ENCODE results near the gene CDH4. TPM values are rescaled to one million over a fixed set of nuclear protein-coding genes. Genes with fewer than 3 reads are reported as not detected.

CDH4 gene
- total and polyA plus RNA-seq, 2 of the 8 experiments (the other 6 are each of a cell fraction or from before 2014, with no cell fraction given), result 4.3 to 7.9 TPM

- no peak overlapping the region for H3K14ac ChIP-seq (ENCODE audit: insufficient read length)
- no peak overlapping the region for H3K23ac ChIP-seq (ENCODE audit: insufficient read length)
- H3K36me3 ChIP-seq (ENCODE audit: control insufficient read depth in 2 of 4, insufficient read depth in 4 of 4, low read length in 3 of 4), result no peaks in the 10 kb centered on the region
- 99% methylated on average over 8 of the region's 10 CpGs; no CpG with 5 or more reads in 1 of the 2 experiments for WGBS, 2 experiments (ENCODE audit: extremely low coverage in 1 of 2, insufficient coverage in 1 of 2, insufficient read length in 1 of 2, insufficient replicate concordance in 2 of 2, low coverage in 1 of 2, low lambda C conversion rate in 2 of 2, missing lambda C conversion rate in 1 of 2)
- H2BK120ac ChIP-seq (replicated peaks; ENCODE audit: low read depth, low read length), result no peak overlapping the region
- no peak overlapping the region for H3K4ac ChIP-seq (replicated peaks; ENCODE audit: insufficient read length, low read depth, low read length)
- POLR2A ChIA-PET (ENCODE audit: partially characterized antibody), result no interaction called here
- no peak overlapping the region for H3K18ac ChIP-seq (ENCODE audit: extremely low read depth, low read length)
- H3K23me2 ChIP-seq (ENCODE audit: low read depth, low read length), result peaks cover 5% of the 10 kb centered on the region; the same call in 1 of the 2 replicates
- no peak overlapping the region for H3K4me3 ChIP-seq (ENCODE audit: extremely low read depth in 1 of 4, insufficient read depth in 2 of 4, low read depth in 3 of 4, low read length in 4 of 4)
- no peaks in the 10 kb centered on the region for H3K79me1 ChIP-seq (ENCODE audit: low read depth, low read length)
- H2BK20ac ChIP-seq (ENCODE audit: low read length), result no peak overlapping the region
- no peak overlapping the region for H2BK15ac ChIP-seq (ENCODE audit: low read length)
- peaks cover 0 to 9% (median 5%) of the 10 kb centered on the region in 4 experiments; a peak in 4 of 7 replicates for H3K4me1 ChIP-seq (replicated peaks in 1 of 4; ENCODE audit: control insufficient read depth in 3 of 4, insufficient read depth in 4 of 4, low read length in 3 of 4)
- no peak overlapping the region for H2AFZ ChIP-seq (ENCODE audit: low read length)
- no peak overlapping the region; the same call in 1 of the 2 replicates for H2AK5ac ChIP-seq (ENCODE audit: low read depth, low read length)
- no peaks in the 10 kb centered on the region for H3K79me2 ChIP-seq (ENCODE audit: control insufficient read depth in 1 of 2, insufficient read depth in 2 of 2, low read length in 2 of 2)
- no peak overlapping the region for H3K4me2 ChIP-seq (ENCODE audit: insufficient read depth in 1 of 2, low read depth in 2 of 2, low read length in 2 of 2)
- H4K91ac ChIP-seq (replicated peaks; ENCODE audit: insufficient read length, low read length), result no peak overlapping the region
- no peak overlapping the region for H3K9ac ChIP-seq (replicated peaks in 1 of 4; ENCODE audit: extremely low read depth in 1 of 4, low read depth in 3 of 4, low read length in 3 of 4)
- H4K5ac ChIP-seq (ENCODE audit: insufficient read length, low read depth, low read length), result no peak overlapping the region
- H4K20me1 ChIP-seq (replicated peaks in 1 of 2; ENCODE audit: control insufficient read depth in 1 of 2, insufficient read depth in 2 of 2, low read length in 2 of 2), result peaks cover 0 to 3% of the 10 kb centered on the region in 2 experiments
- no peak for TF ChIP-seq CEBPB (IDR thresholded peaks at IDR 0.05; ENCODE audit: low read depth, low read length)
- TF ChIP-seq, protein P1, sequence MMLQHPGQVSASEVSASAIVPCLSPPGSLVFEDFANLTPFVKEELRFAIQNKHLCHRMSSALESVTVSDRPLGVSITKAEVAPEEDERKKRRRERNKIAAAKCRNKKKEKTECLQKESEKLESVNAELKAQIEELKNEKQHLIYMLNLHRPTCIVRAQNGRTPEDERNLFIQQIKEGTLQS (IDR thresholded peaks at IDR 0.05; ENCODE audit: insufficient read depth, low read depth, low read length), result no peak
- no peak for TF ChIP-seq TBP (IDR thresholded peaks at IDR 0.05; ENCODE audit: low read depth, low read length)
- TF ChIP-seq RNF2 (IDR thresholded peaks at IDR 0.05; ENCODE audit: borderline replicate concordance, low read depth, low read length, missing control alignments, poor library complexity, severe bottlenecking), result no peak
- TF ChIP-seq TCF12 (IDR thresholded peaks at IDR 0.05; ENCODE audit: low read depth, low read length), result no peak
- no peak for TF ChIP-seq SAP30 (IDR thresholded peaks at IDR 0.05; ENCODE audit: insufficient read depth, insufficient replicate concordance, low read length)
- TF ChIP-seq GABPA (IDR thresholded peaks at IDR 0.05; ENCODE audit: borderline replicate concordance, insufficient read depth, low read length), result no peak
- CTCF ChIA-PET (ENCODE audit: partially characterized antibody), result no interaction called here
- H2BK12ac ChIP-seq (ENCODE audit: low read depth, low read length), result no peak overlapping the region
- H2BK5ac ChIP-seq (ENCODE audit: low read depth, low read length), result no peak overlapping the region
- DNase-seq (ENCODE audit: low read depth in 1 of 2, low spot score in 2 of 2), result no peak
- no peak overlapping the region for H4K8ac ChIP-seq (ENCODE audit: extremely low read depth, insufficient read depth, low read length)
- H3K27me3 ChIP-seq (replicated peaks in 1 of 4; ENCODE audit: control insufficient read depth in 3 of 4, extremely low read depth in 1 of 4, insufficient read depth in 3 of 4, low read length in 3 of 4), result peaks cover 0 to 4% (median 2%) of the 10 kb centered on the region in 4 experiments; a peak in 3 of 7 replicates
- peaks cover 3 to 5% of the 10 kb centered on the region in 2 experiments; a peak in 2 of 4 replicates for H3K9me3 ChIP-seq (ENCODE audit: insufficient read depth in 2 of 2, low read depth in 1 of 2, low read length in 1 of 2)
- no peak overlapping the region for H3K56ac ChIP-seq (replicated peaks; ENCODE audit: insufficient read length, low read depth, low read length)
- no peak overlapping the region for H3K27ac ChIP-seq (ENCODE audit: low read depth, low read length)
- FAIRE-seq, result no peak
Measured at GRCh38 chr20:61389077-61389476, 137.0 kb downstream of the CDH4 start.

Data from H1 (cell line).